B cell (primary cell): Measurements from ENCODE around the gene AMMECR1.

Experiments
- CTCF ChIP-seq: fragments of 200-600 bp; IDR thresholded peaks from one replicate; pipeline ENCODE4 v1.8.0; 2022; ENCODE audit warnings: antibody characterized with exemption, mild to moderate bottlenecking
- EZH2 ChIP-seq: IDR thresholded peaks from 2 replicates; pipeline ENCODE4 v1.6.1; 2012; ENCODE audit warnings: borderline replicate concordance, low read depth, mild to moderate bottlenecking, moderate library complexity, low read length; ENCODE audit not compliant: insufficient read depth, poor library complexity, severe bottlenecking

DNA sequence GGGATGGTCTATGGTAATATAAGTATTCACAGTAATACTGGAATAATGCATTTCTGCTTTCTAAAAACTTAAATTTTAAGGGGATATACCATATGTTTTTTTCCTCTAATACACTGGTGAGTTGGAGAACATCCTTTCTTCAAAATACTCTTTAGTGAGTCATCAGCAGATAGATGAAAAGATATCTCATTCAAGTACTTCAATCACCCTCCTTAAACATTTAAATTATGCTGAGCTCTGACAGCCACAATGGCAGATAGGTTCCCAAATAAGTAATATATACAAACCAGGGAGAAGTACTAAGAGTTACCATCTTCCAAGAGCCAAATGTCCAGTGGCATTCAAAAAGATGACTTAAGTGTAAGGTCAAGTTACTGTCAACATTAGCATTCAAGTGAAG, 52.2 kb downstream of the AMMECR1 start:
- TF ChIP-seq CTCF (no peak), EZH2 (no peak)
